PFSK-1 (cell line): Measurements from ENCODE around the gene REG4.

Experiments used
- FOXP2 ChIP-seq: optimal IDR thresholded peaks from 2 replicates; pipeline ENCODE3; 2011; ENCODE audit warnings: borderline replicate concordance, control low read depth, inconsistent platforms; ENCODE audit not compliant: insufficient read depth; ENCODE audit errors: extremely low read length, extremely low read depth
- POLR2AphosphoS5 ChIP-seq: IDR thresholded peaks from 2 replicates; pipeline ENCODE4 v1.6.1; 2012; ENCODE audit warnings: low read depth, mild to moderate bottlenecking, control low read depth, low read length, moderate library complexity
- REST ChIP-seq, 2 experiments: IDR thresholded peaks; 2 replicates each; pipeline versions ENCODE4 v1.6.1 to v1.8.0; 2011 to 2012; ENCODE audit warnings: low read depth in 2 of 2, low read length in 2 of 2, control low read depth in 1 of 2, inconsistent platforms in 1 of 2, mild to moderate bottlenecking in 1 of 2, moderate library complexity in 1 of 2; ENCODE audit not compliant: insufficient read depth in 1 of 2
- SIN3A ChIP-seq: IDR thresholded peaks from 2 replicates; pipeline ENCODE4 v1.6.1; 2012; ENCODE audit warnings: mild to moderate bottlenecking, low read length, moderate library complexity, borderline replicate concordance; ENCODE audit not compliant: insufficient read depth
- TAF1 ChIP-seq: IDR thresholded peaks from 2 replicates; pipeline ENCODE4 v1.6.1; 2012; ENCODE audit warnings: low read length, control low read depth, borderline replicate concordance; ENCODE audit not compliant: insufficient read depth

The REG4 gene

DNA sequence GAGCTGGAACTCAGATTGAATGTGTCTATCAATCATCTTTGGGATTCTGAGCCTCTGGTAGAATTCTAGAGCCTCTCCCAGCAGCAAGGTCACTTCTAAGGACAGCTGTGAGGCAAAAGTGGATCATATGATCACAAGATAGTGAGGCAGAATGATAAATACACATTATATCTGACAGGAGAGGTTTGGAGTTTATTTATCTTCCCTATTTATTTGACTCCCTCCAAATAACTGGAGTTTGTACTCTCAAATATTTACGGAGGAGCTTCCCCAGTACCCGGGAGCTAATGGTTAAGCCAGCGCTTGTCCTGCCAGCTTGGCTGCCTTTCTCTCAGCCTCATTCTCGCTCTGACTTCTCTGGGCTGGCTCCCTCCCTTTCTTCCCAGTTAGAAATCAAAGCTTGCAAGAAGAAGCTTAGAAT is 44.9 kb downstream of the REG4 start:
- TF ChIP-seq SIN3A (no peak), TAF1 (no peak), POLR2AphosphoS5 (no peak), FOXP2 (no peak), REST (IDR thresholded peaks at IDR 0.05; ENCODE audit: insufficient read depth in 1 of 2, low read depth in 2 of 2, low read length in 2 of 2) (no peak)

DNA sequence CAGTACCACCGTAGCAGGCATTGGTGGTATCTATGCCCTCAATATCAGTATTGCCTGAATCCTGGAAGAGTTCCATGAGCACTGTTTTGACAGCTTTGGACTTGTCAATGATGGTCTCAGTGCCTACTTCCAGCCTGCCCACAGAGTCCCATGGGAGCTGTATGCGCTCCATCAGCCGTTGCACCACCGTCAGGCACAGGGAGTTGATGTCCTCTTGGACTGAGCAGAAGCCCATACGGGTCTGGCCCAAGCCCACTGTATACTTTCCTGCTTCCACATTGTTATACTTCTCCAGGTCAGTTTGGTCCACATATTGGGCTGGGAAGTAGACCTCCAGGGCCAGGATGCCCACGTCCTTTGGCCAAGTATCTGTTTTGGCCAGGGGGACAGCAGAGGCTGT is 47.0 kb downstream of the REG4 start:
- TF ChIP-seq SIN3A (no peak), POLR2AphosphoS5 (no peak), REST (IDR thresholded peaks at IDR 0.05; ENCODE audit: insufficient read depth in 1 of 2, low read depth in 2 of 2, low read length in 2 of 2) (no peak), FOXP2 (no peak), TAF1 (no peak)

GRCh38 chr1:119762953-119763352 is 48.3 kb downstream of the REG4 start:
- no peak for TF ChIP-seq POLR2AphosphoS5
- no peak for TF ChIP-seq SIN3A
- TF ChIP-seq REST (IDR thresholded peaks at IDR 0.05; ENCODE audit: insufficient read depth in 1 of 2, low read depth in 2 of 2, low read length in 2 of 2) = no peak

GRCh38 chr1:119762409-119762808 is 48.9 kb downstream of the REG4 start:
- TF ChIP-seq REST (IDR thresholded peaks at IDR 0.05; ENCODE audit: insufficient read depth in 1 of 2, low read depth in 2 of 2, low read length in 2 of 2) (no peak), POLR2AphosphoS5 (no peak), TAF1 (no peak), SIN3A (no peak), FOXP2 (no peak)

- no peak for TF ChIP-seq SIN3A
- TF ChIP-seq POLR2AphosphoS5 = no peak
- TF ChIP-seq TAF1 = no peak
- TF ChIP-seq REST (IDR thresholded peaks at IDR 0.05; ENCODE audit: insufficient read depth in 1 of 2, low read depth in 2 of 2, low read length in 2 of 2) = no peak
- no peak for TF ChIP-seq FOXP2
These were observed 52.7 kb downstream of the REG4 start for GRCh38 chr1:119758584-119758983.
